HG03066 (cell line): ENCODE data around the gene AMER2.

ENCODE experiments used
- ATAC-seq: cut with Tn5 transposase; IDR thresholded peaks from one replicate; pipeline ENCODE4 v1.9.1; 2021; ENCODE audit warnings: low read depth; ENCODE audit not compliant: unreplicated experiment

AMER2 gene

DNA sequence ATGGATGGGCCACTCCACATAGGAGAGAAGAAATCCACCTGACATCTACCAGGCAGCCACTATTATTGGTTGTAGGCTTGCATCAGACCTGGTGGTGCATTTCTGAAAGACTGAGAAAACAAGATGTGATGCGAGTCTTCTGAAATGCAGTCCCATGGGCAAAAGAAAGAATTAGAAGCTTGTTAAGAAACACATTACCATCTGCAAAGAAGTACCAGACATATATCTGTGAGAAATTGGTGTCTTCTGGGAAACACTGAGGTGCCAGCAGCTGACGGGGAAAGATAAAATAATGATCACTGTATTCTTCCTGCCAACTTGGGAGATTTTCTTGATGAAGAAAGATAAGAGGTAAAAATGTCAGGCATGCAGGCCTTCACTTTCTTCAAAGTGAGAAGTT, 14.4 kb downstream of the AMER2 start:
- no peak for ATAC-seq

GRCh38 chr13:25153736-25154135, 18.4 kb downstream of the AMER2 start:
- ATAC-seq, result no peak

DNA sequence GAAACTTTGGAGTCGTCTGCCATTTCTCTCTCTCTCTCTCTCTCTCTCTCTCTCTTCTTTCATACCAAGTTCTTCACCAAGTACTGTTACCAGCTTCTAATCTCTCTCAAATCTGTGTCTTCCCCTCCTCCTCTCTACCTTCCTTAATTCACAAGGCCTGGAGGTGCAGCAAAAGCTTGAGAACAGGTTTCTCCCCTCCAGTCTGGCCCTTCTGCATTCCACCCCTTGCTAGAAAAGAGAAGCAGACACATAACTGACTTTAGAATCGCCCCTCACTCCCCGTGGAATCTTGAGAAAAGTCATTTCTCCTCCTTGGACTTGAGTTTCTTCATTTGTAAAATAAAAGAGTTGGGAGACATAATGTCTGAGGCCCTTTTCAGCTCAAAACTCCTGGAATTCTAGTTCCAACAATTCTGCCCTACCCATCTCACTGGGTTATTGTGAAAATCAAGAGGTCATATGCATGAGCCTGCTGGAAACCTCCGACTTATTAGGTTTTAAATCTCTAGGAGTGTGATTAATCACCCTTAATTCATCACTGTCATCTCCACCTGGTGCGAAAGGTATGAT, 20.4 kb downstream of the AMER2 start:
- no peak for ATAC-seq

DNA sequence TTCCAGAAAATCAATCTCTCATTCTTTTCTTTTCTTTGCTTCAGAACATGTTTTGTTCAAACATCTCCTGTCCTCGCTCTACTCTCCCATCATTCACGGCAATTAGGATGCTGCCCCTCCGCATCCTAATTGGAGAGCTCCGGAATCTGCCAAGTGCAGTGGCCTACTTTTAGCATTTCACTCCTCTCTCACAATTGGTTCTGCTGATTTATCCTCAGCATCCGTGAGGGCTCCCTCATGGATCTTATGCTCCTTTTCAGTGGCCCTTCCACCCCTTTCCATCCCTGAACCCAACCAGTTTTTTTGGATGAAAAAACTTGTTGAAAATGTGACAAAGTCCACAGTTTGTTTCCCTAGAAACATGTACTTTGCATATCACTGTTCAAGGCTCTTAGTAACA, 22.4 kb downstream of the AMER2 start:
- no peak for ATAC-seq

DNA sequence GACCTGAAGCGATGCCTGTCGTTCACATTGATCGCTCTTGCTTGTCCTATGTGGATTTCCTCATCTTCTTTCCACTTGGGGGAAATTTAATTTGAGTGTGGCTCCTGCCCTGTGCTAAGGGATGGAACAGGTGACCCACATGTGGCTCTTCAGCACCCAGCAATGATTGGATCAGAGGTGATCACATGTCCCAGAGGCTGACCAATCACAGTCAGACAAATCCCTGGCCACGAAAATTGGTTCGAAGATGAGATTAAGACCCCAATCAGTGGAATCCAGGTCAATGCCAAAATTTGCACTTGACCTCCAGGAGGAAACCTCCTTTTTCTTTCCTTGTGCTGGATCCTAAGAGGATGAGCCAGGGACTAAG, 23.7 kb downstream of the AMER2 start:
- ATAC-seq, result no peak

DNA sequence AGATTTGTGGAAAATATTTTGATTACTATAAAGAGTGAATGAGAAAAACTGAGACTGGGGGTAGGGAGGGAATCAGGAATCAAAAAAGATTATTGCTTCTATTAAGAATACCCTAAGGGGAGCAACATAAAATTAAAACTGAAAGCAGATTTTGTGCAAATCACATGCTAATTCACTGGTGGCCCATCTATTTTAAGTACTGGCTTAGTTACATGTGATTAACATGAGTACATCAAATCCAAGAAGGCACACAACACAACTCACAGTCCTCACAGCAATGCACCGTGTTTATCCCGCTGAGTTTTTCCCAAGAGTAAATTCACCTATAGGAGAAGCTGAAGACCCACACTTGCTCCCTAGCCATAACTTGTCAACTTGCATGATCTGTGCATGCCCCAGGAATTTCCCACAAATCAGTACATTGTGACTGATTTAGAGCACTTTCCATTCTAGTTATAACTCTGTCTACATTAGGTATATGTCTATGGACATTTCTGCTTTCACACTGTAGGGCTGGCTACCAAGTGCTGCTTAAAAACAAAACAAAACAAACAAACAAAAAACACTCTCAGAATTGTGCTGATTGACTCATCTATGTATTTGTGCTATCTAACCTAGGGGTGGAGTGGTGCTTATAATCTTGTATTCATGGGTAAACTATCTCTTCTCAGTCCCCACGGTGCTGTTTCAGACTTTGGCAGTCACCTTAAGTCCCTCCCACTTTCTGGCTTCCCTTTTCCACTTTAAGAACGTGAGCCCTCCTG, 24.3 kb downstream of the AMER2 start:
- ATAC-seq, result no peak

DNA sequence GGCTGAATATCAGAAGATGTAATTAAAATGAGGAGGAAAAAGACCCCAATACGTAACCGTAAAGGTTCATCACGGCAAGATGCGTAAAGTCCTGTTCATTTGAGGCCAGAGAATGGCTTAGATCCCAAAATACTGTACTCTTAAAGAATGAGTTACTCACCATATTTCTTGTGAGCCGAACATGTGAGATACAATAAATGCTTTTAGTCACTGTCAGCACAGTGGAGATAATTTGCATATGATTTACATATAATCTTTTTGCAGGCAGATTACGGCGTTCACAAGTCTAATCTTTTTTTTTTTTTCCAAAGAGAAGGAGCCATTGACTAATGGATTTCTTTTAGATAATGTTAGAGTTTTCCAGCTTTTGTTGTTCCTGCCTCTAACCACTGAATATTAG, 28.4 kb downstream of the AMER2 start:
- ATAC-seq, result no peak

DNA sequence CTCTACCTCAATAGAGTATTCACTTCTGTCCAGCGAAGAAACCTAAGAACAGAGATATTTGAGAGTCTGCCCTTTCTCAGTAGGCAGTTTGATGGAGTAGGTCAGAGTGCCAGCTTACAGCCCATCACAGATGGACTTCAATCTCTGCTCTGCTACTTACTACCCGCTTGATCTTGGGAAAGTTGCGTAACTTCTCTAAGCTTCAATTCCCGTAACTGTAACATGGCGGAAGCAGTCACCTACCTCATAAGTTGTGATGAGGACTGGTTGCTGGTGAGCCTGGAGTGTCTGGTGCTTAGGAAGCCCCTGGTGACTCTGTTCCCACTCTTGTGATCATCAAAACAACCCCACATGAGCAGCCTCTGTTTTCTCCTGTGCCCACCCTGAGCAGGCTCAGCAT, 31.0 kb downstream of the AMER2 start:
- no peak for ATAC-seq

GRCh38 chr13:25137788-25138115, 34.3 kb downstream of the AMER2 start:
- no peak for ATAC-seq

GRCh38 chr13:25136880-25137787, 35.0 kb downstream of the AMER2 start:
- no peak for ATAC-seq

- ATAC-seq, result no peak
Observed at GRCh38 chr13:25135896-25136295, 36.2 kb downstream of the AMER2 start.

GRCh38 chr13:25132751-25133390, 39.2 kb downstream of the AMER2 start:
- no peak for ATAC-seq

DNA sequence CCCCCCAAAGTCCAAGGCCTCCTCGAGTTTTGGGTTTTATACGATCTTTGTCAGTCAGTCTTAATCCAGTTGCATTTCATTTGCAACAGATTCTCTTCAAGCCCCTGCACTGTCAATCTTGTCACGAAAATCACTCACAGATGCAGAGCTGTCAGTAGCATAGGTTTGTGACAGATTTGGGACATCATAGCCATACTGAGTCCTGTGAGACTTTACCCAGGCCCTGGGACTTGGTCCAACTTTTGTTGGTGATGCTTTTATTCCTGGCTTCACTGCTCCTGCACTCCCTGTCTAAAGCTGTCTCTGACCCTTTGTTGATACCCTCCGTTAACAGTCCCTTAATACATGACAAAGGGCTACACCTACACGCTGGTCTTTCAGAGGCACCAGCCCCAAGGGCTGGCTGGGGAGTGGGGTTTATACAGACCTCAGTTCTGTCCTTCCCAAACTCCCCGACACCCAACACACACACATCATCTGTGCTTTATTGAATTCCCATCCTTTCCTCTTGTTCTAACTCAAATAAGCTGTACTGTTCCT, 40.1 kb downstream of the AMER2 start:
- no peak for ATAC-seq

GRCh38 chr13:25130944-25131343, 41.1 kb downstream of the AMER2 start:
- ATAC-seq, result no peak

DNA sequence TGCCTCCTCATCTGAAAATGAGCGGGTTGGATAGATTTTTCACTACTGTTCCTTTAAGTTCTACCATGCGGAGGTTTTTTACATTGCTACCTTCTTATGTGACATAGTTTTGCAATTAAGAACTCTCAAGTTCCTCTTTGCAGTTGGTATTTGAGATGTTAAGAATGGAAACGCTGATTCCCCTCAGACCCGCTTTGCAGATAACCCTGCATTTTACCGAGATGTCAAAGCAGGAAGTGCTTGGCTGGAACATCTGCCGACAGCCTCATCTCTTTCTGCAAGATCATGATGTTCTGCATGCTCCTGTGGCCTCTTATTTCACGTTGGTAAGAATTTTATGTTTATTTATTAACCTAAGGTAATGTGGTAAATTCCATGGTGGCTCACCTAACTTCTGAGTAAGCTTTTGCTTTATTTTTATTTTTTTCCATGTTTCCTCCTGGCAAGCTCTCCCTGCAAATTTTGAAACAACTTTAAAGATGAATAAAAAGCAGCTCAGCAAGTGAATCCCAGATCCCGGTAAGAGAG, 53.6 kb downstream of the AMER2 start:
- no peak for ATAC-seq

DNA sequence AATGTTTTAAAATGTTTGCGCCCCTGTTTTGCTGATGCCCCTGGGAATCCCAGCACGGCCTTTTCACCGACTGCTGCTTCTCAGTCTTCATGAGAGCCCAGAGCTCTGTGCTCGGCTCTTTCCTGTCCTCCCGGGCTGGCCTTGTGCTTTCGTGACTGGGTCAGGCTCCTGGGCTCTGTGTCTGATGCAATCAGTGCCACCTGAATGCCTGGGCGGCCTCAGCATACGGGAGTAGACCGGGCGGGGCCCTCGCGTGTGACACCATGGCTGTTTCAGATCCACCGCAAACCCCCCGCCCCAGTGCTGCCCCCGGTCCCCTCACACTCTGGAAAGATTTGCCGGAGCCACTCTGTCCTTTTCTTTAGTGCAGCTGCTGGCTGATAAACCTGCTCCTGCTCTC, 54.8 kb downstream of the AMER2 start:
- no peak for ATAC-seq

DNA sequence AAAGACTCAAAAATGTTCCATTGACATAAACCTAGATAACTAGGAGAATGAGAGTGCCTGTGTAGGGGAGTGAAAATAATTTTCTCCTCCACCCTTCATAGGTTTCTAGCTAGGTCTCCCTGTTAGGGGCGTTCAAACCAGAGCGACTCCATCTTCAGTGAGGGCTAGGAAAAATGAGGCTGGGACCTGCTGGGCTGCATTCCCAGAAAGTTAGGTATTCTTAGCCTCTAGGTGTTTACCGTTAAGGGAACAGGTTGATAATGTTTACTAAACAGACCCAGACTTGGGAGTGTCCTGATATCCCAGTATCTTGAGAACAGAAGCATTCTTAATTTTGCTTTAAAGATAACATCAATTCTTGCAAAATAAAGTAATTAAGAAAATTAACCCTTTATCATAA, 56.0 kb downstream of the AMER2 start:
- no peak for ATAC-seq

DNA sequence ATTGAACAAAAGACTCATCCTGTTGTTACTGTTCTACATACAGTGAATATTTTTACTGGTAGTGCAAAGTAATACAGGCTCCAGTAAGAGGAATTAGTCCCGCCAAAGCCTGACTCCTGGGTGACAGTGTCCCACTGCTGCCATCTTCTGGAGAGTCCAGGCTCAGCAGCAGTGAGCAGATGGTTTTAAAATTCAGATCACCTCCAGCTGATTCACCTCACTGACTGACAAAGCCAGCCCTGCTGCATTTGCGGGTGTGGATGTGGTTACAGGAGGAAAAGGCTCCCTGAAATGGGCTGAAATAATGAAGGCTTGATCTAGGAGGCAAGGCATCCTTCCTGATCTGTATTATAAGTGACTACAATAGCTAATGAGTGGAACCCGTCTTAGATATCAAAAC, 57.9 kb downstream of the AMER2 start:
- ATAC-seq, result peak; percentile 75

GRCh38 chr13:25112695-25113255, 59.3 kb downstream of the AMER2 start:
- ATAC-seq, result no peak
